Nephron progenitor cell (in vitro differentiated cells): ENCODE results near the gene GOLGA8N.
"Not testable (repeated sequence)": the region's sequence is repeated elsewhere in the genome, so short reads cannot be mapped to it uniquely, and the experiment has no call there.

Experiments used
- DNase-seq: peaks from one replicate; pipeline ENCODE4 v3.0.0; 2021
- H3K27ac Mint-ChIP-seq: 2 replicates; pipeline ENCODE4 v1.8.0; 2021; ENCODE audit warnings: mild to moderate bottlenecking, moderate library complexity, mixed read lengths
- H3K27me3 Mint-ChIP-seq: 2 replicates; pipeline ENCODE4 v1.8.0; 2021; ENCODE audit warnings: mild to moderate bottlenecking, low read depth, mixed read lengths; ENCODE audit not compliant: poor library complexity
- H3K36me3 Mint-ChIP-seq: 2 replicates; pipeline ENCODE4 v1.8.0; 2021; ENCODE audit warnings: low read depth, mixed read lengths
- H3K4me1 Mint-ChIP-seq: 2 replicates; pipeline ENCODE4 v1.8.0; 2021; ENCODE audit warnings: mixed read lengths
- H3K4me3 Mint-ChIP-seq: 2 replicates; pipeline ENCODE4 v1.8.0; 2021; ENCODE audit warnings: mild to moderate bottlenecking, moderate library complexity, mixed read lengths
- H3K9me3 Mint-ChIP-seq: 2 replicates; pipeline ENCODE4 v1.8.0; 2021; ENCODE audit warnings: mild to moderate bottlenecking, moderate library complexity, mixed read lengths
- TF ChIP-seq, protein P1 (sequence below): fragments of 200-600 bp; sonication (generic); IDR thresholded peaks from 2 replicates; pipeline ENCODE4 v1.5.0; 2021; ENCODE audit warnings: antibody characterized with exemption

GOLGA8N gene

DNA sequence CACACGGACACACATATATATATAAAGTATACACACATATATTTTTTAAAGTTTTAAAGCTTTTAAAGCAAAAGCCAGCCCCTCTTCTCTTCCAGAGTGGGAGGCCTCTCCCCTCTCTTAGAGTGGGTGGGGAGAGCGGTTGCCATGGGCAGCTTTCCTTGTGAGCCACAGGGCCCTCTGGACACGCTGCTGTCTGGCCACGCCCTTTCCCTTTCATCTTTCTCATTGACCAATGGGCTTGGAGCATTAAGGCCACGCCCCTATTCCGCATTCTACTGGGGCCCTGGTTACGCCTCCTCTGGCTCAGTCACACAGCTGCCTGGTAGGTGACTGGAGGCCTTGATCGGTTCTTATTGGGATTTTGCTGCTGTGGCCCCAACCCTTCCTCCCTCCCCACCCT is at the start of gene GOLGA8N:
TSS of gene GOLGA8N (plus strand) at position 306 of the 400 bp plus-strand sequence.
- not testable (repeated sequence) for DNase-seq, H3K4me3 Mint-ChIP-seq, H3K27ac Mint-ChIP-seq, H3K36me3 Mint-ChIP-seq, H3K9me3 Mint-ChIP-seq, H3K4me1 Mint-ChIP-seq, H3K27me3 Mint-ChIP-seq

DNA sequence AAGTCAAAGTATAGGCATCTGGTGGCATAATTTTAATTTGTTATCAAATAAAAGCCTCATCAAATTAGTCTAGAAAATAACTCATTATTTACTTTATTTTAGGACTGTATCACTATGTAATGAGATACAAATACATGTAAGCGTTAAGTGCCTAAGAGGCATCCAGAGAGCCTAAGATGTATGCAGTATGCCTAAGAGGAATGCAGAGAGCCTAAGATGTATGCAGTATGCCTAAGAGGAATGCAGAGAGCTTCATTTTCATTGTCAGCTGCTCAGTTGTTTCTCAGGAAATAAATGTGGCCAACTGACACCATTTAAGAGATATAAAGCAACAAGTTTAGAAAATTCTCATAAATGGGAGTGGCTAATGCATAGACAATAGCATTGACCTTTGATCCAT is 49.8 kb upstream of the GOLGA8N start:
- not testable (repeated sequence) for H3K9me3 Mint-ChIP-seq, H3K4me3 Mint-ChIP-seq, H3K4me1 Mint-ChIP-seq, DNase-seq, H3K27ac Mint-ChIP-seq, H3K36me3 Mint-ChIP-seq, H3K27me3 Mint-ChIP-seq

DNA sequence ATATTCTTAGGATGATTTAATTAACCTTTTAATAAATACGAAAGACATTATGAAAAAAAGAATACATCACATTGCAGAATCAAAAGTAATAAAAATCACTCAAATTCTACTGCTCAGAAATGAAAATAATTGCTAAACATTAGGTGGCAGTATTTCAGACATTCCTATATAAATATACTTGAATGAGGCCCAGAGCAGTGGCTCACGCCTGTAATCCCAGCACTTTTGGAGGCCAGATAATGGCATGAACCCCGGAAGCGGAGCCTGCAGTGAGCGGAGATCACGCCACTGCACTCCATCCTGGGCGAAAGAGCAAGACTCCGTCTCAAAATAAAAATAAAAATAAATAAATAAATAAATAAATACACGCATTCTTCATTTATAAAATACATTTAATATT is 48.1 kb upstream of the GOLGA8N start:
- not testable (repeated sequence) for H3K9me3 Mint-ChIP-seq, H3K27me3 Mint-ChIP-seq, H3K4me1 Mint-ChIP-seq, DNase-seq, H3K4me3 Mint-ChIP-seq, H3K27ac Mint-ChIP-seq, H3K36me3 Mint-ChIP-seq

DNA sequence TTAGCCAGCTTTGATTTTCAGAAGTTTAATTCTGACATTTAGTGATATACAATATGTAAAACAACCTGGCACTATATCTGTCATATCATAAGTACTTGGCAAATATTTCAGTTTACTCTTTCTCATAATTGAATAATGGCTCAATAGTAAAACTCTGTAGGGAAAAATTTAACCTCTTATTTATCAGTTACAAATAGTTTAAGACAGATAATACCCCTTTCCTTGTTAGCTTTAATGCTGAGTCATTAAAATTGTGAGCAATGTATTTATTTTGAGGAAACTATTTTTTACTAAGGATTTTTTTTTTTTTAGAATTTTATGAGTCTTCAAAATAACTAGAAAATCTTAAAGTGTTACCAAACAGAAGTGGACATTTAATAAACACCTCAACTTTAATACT is 38.7 kb upstream of the GOLGA8N start:
- not testable (repeated sequence) for H3K4me3 Mint-ChIP-seq, H3K27me3 Mint-ChIP-seq, H3K4me1 Mint-ChIP-seq, H3K36me3 Mint-ChIP-seq, H3K9me3 Mint-ChIP-seq, DNase-seq, H3K27ac Mint-ChIP-seq

DNA sequence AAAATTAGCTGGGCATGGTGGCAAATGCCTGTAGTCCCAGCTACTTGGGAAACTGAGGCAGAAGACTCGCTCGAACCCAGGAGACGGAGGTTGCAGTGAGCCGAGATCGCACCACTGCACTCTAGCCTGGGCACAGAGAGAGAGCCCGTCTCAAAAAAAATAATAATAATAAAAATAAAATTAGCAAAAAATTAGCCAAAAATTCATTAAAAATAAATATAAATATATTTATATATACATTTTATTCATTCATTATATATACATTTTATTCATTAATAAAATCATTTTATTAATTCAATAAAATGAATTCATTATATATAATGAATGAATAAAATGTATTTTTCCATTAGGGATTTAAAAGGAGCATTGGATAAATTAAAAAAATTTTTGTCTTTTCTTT is 31.1 kb upstream of the GOLGA8N start:
- not testable (repeated sequence) for H3K27me3 Mint-ChIP-seq, DNase-seq, H3K27ac Mint-ChIP-seq, H3K4me1 Mint-ChIP-seq, H3K9me3 Mint-ChIP-seq, H3K36me3 Mint-ChIP-seq, H3K4me3 Mint-ChIP-seq

DNA sequence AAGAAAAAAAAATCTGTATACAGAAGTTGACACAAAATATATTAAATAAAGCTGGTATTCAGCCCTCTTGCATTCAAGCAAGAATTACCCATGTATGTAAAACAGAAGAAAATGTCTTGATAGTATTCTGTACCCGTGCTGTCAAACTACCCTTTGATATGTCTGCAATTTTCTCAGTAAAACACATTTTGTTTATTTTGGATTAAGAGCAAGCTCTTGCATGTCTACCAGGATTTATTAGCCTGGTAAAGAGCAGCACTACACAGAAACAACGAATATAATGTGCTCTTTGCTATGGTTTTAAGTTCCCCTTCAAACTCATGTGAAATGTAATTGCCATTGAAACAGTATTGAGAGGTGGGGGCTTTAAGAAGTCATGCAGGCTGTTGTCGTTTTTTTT is 24.3 kb upstream of the GOLGA8N start:
- H3K36me3 Mint-ChIP-seq, H3K27me3 Mint-ChIP-seq, H3K4me1 Mint-ChIP-seq, DNase-seq, H3K27ac Mint-ChIP-seq, H3K4me3 Mint-ChIP-seq, H3K9me3 Mint-ChIP-seq: not testable (repeated sequence)

DNA sequence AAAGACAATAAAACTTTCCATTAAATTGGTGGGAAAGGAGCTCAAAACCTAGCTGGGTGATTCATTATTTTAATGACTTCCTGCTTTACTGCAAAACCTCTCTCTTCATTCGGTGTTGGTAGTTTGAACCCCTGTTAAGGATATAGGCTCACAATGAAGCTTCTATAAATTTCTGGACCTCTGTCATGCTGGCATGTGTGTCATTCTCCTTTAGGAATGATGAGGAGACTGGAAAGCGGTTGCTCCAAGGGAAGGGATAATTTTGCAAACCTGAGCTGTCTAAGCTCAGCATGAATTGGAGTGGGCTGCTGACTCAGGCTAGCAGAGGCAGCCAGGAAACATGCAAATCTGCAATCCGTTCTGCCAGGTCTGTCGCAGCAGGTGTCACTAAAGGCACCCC is 14.8 kb upstream of the GOLGA8N start:
- H3K27ac Mint-ChIP-seq = peak overlapping the region; percentile 58
- not testable (repeated sequence) for H3K9me3 Mint-ChIP-seq, DNase-seq, H3K27me3 Mint-ChIP-seq, H3K4me1 Mint-ChIP-seq, H3K36me3 Mint-ChIP-seq, H3K4me3 Mint-ChIP-seq

DNA sequence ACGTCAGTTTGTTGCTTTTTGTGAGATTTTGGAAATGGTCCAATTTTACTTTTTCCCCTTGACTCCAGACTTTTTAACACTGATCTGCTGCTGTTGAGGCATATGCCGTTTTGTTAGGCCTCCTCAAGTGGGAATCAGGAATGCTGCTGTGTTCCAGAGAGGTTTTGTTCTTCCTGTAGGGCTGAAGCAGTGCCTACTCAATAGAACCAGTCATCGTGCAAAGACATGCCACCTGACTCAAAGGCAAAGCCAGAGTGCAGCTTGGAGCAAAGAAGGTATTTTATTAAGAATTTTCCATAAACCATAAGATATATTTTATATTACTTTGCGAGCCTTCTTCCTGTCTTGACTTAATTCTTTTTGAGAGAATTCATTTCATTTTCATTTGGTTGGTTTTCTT is 7.4 kb upstream of the GOLGA8N start:
- H3K4me3 Mint-ChIP-seq, H3K36me3 Mint-ChIP-seq, DNase-seq, H3K27ac Mint-ChIP-seq, H3K4me1 Mint-ChIP-seq, H3K9me3 Mint-ChIP-seq, H3K27me3 Mint-ChIP-seq: not testable (repeated sequence)

DNA sequence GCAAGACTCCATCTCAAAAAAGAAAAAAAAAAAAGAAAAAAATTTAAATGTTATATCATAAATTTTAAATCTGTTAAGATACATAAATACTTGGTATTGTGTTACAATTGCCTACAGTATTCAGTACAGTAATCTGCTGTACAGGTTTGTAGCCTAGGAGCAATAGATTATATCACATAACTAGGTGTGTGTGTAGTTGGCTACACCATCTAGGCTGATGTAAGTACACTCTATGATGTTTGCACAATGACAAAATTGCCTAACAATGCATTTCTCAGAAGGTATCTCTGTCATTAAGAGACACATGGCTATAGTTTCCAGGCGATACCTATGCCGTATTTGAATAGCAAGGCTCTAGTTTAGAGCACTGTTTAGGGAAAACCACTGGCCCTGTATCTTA is 16.3 kb downstream of the GOLGA8N start:
- H3K36me3 Mint-ChIP-seq, H3K27ac Mint-ChIP-seq, DNase-seq, H3K9me3 Mint-ChIP-seq, H3K4me1 Mint-ChIP-seq, H3K4me3 Mint-ChIP-seq, H3K27me3 Mint-ChIP-seq: not testable (repeated sequence)

DNA sequence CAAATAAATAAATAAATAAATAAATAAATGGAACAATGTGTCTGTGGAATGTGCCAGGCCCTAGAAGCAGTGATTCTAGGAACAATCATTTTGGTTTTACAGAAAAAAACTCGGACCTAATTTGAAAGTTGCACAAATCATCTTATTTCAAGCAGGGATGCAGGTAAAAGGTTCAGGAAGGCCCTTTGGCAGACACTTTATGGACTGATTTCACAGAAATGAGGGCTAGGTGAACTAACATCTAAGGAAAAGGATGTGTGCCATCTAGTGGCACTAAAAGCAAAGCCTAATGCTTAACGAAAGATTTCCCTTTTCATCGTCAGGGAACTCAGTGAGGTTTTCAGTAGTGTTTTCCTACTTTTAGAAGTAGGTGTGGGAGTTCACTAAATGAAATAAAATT is 17.5 kb downstream of the GOLGA8N start:
- not testable (repeated sequence) for H3K9me3 Mint-ChIP-seq, H3K36me3 Mint-ChIP-seq, H3K27ac Mint-ChIP-seq, DNase-seq, H3K4me1 Mint-ChIP-seq, H3K4me3 Mint-ChIP-seq, H3K27me3 Mint-ChIP-seq
- TF ChIP-seq, protein P1, sequence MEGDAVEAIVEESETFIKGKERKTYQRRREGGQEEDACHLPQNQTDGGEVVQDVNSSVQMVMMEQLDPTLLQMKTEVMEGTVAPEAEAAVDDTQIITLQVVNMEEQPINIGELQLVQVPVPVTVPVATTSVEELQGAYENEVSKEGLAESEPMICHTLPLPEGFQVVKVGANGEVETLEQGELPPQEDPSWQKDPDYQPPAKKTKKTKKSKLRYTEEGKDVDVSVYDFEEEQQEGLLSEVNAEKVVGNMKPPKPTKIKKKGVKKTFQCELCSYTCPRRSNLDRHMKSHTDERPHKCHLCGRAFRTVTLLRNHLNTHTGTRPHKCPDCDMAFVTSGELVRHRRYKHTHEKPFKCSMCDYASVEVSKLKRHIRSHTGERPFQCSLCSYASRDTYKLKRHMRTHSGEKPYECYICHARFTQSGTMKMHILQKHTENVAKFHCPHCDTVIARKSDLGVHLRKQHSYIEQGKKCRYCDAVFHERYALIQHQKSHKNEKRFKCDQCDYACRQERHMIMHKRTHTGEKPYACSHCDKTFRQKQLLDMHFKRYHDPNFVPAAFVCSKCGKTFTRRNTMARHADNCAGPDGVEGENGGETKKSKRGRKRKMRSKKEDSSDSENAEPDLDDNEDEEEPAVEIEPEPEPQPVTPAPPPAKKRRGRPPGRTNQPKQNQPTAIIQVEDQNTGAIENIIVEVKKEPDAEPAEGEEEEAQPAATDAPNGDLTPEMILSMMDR = peak; percentile 34

DNA sequence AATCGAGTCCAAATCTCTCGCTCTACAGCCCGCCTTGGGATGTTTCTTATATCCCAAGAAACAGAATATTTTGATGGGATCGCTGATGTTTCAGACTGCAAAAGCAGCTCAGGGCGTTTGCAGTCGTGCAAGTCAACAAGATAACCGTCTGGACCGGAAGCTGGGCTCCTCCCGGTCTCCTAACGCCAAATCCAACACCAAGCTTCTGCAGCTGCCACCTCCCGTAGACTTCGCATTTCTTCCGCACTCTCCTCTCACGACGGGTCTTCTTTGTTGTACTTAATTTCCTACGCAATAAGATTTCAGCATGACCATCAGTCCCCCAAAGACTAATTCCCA is 21.4 kb downstream of the GOLGA8N start:
- DNase-seq = peak; percentile 15
- H3K27ac Mint-ChIP-seq = peak overlapping the region; percentile 98
- peaks cover 27% of the 10 kb centered on the region for H3K4me1 Mint-ChIP-seq
- not testable (repeated sequence) for H3K9me3 Mint-ChIP-seq, H3K36me3 Mint-ChIP-seq, H3K27me3 Mint-ChIP-seq
- H3K4me3 Mint-ChIP-seq = peak overlapping the region; percentile 99

DNA sequence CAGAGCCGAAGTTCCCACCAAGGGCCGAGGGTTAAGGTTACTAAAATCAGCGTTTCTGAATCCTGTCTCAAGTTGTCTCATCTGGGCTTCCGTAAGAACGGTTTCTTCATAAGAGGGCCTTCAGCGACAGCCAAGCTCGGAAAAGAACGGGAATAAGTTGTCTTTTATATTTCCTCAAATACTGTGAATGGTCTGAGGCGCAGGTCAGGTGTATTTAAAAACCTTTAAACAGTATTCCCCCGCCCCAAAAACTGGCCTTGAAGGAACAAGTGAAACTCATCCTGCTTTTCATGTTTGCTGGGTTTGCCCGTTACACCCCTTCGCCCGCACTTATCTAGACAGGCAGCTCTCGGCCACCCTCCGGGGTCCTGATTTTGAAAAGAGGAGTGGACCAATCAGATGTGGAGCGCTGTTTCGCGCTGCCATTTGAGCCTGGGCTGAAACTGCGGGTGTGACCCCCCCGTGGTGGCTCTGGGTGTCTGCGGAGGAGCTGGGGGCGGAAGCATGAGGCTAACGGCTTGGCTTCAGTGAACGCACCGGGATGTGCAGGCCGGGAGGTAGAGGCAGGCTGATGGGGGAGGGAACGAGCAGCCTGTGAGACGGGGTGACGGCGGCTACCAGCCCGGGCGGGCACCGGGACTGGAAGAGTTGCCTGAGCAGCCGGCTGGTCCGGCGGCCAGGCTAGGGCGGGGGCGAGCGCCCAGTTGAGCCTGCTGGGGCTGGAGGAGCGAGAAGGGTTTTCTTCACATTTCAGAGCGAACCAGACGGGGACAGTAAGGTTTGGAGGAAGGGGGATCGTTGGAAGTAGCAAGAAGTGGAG is 22.0 kb downstream of the GOLGA8N start, which contains the start of gene ARHGAP11A:
TSS of gene ARHGAP11A (plus strand) at position 454 of the 820 bp plus-strand sequence. CDS start 708 bp downstream, outside the sequence.
- Mint-ChIP-seq H3K27ac (peak within 1 kb of the TSS; percentile 98), H3K4me1 (peaks cover 27% of the 10 kb centered on the region), H3K4me3 (peak within 1 kb of the TSS; percentile 99)
- peak; percentile 80 for DNase-seq
- not testable (repeated sequence) for H3K27me3 Mint-ChIP-seq, H3K9me3 Mint-ChIP-seq, H3K36me3 Mint-ChIP-seq

DNA sequence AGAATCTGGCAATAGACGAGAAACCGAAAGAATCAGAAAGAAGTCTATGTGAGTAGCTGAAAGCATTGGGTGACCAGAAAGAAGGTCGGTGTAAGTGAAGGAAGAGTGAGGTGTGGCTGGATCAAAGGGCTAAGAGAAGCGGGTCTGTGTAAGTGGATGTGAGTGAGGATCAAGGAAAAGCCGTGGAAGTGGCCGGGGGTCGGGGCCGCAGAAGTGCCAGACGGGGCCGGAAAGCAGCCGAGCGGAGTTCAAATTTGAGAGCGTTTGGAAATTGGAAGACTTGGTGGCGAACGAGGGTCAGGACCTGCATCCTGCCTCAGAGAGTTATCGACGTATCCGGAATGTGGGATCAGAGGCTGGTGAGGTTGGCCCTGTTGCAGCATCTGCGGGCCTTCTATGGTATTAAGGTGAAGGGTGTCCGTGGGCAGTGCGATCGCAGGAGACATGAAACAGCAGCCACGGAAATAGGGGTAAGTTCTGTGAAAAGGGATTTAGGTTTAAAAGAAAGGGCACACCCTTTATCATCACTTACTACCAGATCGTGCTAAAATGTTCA is 22.7 kb downstream of the GOLGA8N start:
- Mint-ChIP-seq H3K27ac (peak overlapping the region; percentile 98), H3K4me3 (peak overlapping the region; percentile 99), H3K4me1 (peaks cover 27% of the 10 kb centered on the region)
- peak; percentile 14 for DNase-seq
- H3K27me3 Mint-ChIP-seq, H3K36me3 Mint-ChIP-seq, H3K9me3 Mint-ChIP-seq: not testable (repeated sequence)
